K562 (cell line): ENCODE results near the gene KAZN. TPM values are rescaled to one million over a fixed set of nuclear protein-coding genes. Genes with fewer than 3 reads are reported as not detected.

Experiments used
- CBX3 ChIP-seq, 2 experiments: IDR thresholded peaks; 1 replicate in 1 of 2; 2 replicates in 1 of 2; pipeline ENCODE4 v1.6.1; 2012; ENCODE audit warnings: inconsistent platforms in 2 of 2, low read length in 2 of 2, borderline replicate concordance in 1 of 2, control low read depth in 1 of 2
- CHD2 ChIP-seq: IDR thresholded peaks from 2 replicates; pipeline ENCODE4 v1.6.1; 2011; ENCODE audit warnings: low read depth, low read length
- DIDO1 ChIP-seq: fragments of 450-650 bp; IDR thresholded peaks from 2 replicates; pipeline ENCODE4 v1.6.1; 2016; ENCODE audit warnings: low read depth, missing biosample characterization, missing genetic modification characterization
- ETV5 ChIP-seq: sonication (generic); formaldehyde crosslinking; IDR thresholded peaks from 2 replicates; pipeline ENCODE4 v1.4.0; 2020; ENCODE audit warnings: low read depth, mild to moderate bottlenecking, missing genetic modification reagents
- ETV6 ChIP-seq, 3 experiments: fragments of 150-350 bp in 1 of 3; sonication (generic) in 1 of 3; formaldehyde crosslinking in 1 of 3; IDR thresholded peaks; 2 replicates each; pipeline versions ENCODE4 v1.6.1 to v1.8.0; 2014 to 2022; ENCODE audit warnings: borderline replicate concordance in 2 of 3, low read depth in 2 of 3, antibody characterized with exemption in 1 of 3, low read length in 1 of 3, mild to moderate bottlenecking in 1 of 3, missing genetic modification reagents in 1 of 3
- ID3 ChIP-seq, 2 experiments: fragments of 250-450 bp in 1 of 2; fragments of 450-650 bp in 1 of 2; sonication (Bioruptor Pico) in 1 of 2; IDR thresholded peaks; 2 replicates each; pipeline versions ENCODE4 v1.6.1 to v1.8.0; 2016 to 2021; ENCODE audit warnings: mild to moderate bottlenecking in 2 of 2, moderate library complexity in 2 of 2, missing compliant biosample characterization in 1 of 2, missing genetic modification characterization in 1 of 2
- MTA1 ChIP-seq: fragments of 450-650 bp; IDR thresholded peaks from 2 replicates; pipeline ENCODE4 v1.6.1; 2017; ENCODE audit warnings: borderline replicate concordance
- MYC ChIP-seq, 2 experiments: fragments of 250-450 bp in 1 of 2; sonication (Bioruptor Pico) in 1 of 2; IDR thresholded peaks; 2 replicates each; pipeline versions ENCODE4 v1.5.1 to v1.6.1; 2012 to 2021; ENCODE audit warnings: low read depth in 2 of 2, borderline replicate concordance in 1 of 2, improper control_type of control experiment in 1 of 2, low read length in 1 of 2, mild to moderate bottlenecking in 1 of 2, moderate library complexity in 1 of 2
- PBX2 ChIP-seq, 2 experiments: IDR thresholded peaks in 1 of 2; conservative IDR thresholded peaks in 1 of 2; 2 replicates each; pipeline ENCODE4 v1.6.1; 2016; ENCODE audit warnings: low read depth in 2 of 2, mild to moderate bottlenecking in 1 of 2, missing compliant biosample characterization in 1 of 2, missing genetic modification characterization in 1 of 2, moderate library complexity in 1 of 2
- PHF21A ChIP-seq: fragments of 450-650 bp; IDR thresholded peaks from 2 replicates; pipeline ENCODE4 v1.6.1; 2017; ENCODE audit warnings: low read depth, borderline replicate concordance
- TFE3 ChIP-seq: fragments of 450-650 bp; formaldehyde crosslinking; IDR thresholded peaks from 2 replicates; pipeline ENCODE4 v1.4.0; 2020; ENCODE audit warnings: mild to moderate bottlenecking, mixed read lengths
- ZNF253 ChIP-seq: fragments of 250-450 bp; sonication (Bioruptor Pico); conservative IDR thresholded peaks from 2 replicates; pipeline ENCODE4 v1.6.1; 2021; ENCODE audit warnings: mild to moderate bottlenecking
- ZNF444 ChIP-seq: fragments of 250-450 bp; sonication (Bioruptor Pico); IDR thresholded peaks from 2 replicates; pipeline ENCODE4 v1.4.0; 2020; ENCODE audit warnings: mild to moderate bottlenecking, moderate library complexity
- ZSCAN32 ChIP-seq: fragments of 450-650 bp; formaldehyde crosslinking; IDR thresholded peaks from 2 replicates; pipeline ENCODE4 v1.4.0; 2020; ENCODE audit warnings: mild to moderate bottlenecking, moderate library complexity
- polyA plus RNA-seq, 8 experiments: library from polyadenylated mRNA; depleted of rRNA in 4 of 8; stranded (reverse) in 5 of 8; unstranded in 3 of 8; fragments of >200 nt; fragmentation: Nextera tagmentation in 2 of 8; fragmentation: Illumina TruSeq in 1 of 8; extraction: Ambion mirVana in 2 of 8; extraction: Trizol in 1 of 8; gene quantifications; 2 replicates each; pipeline versions ENCODE4 v1.2.1 to v1.2.3, GENCODE V29; 2011 to 2014; ENCODE audit warnings: inconsistent platforms in 1 of 8, missing spikeins in 1 of 8
- total RNA-seq, 7 experiments: library from RNA; depleted of rRNA in 6 of 7; stranded (reverse); fragments of >200 nt in 6 of 7; fragmentation: Illumina TruSeq in 2 of 7; extraction: Trizol in 2 of 7; gene quantifications; 2 replicates each; pipeline versions ENCODE4 v1.2.1 to v1.2.3, GENCODE V29; 2011 to 2021; ENCODE audit warnings: low replicate concordance in 1 of 7
- TF ChIP-seq, protein P1 (sequence below): fragments of 450-650 bp; IDR thresholded peaks from 2 replicates; pipeline ENCODE4 v1.6.1; 2017; ENCODE audit warnings: mild to moderate bottlenecking, moderate library complexity

The KAZN gene
- total and polyA plus RNA-seq, 9 of the 15 experiments (the other 6 are each of a cell fraction or from before 2014, with no cell fraction given): 2.1 to 21.6 (median 5.4) TPM

- TF ChIP-seq PBX2 (CRISPR knock-in tag; IDR thresholded peaks at IDR 0.05; ENCODE audit: low read depth): no peak
- TF ChIP-seq PBX2 (tag; conservative IDR thresholded peaks at IDR 0.05; ENCODE audit: low read depth): peak; percentile 58; the same call in 1 of the 2 replicates
- TF ChIP-seq ETV6 (IDR thresholded peaks at IDR 0.05; ENCODE audit: borderline replicate concordance in 1 of 2, low read depth in 2 of 2, low read length in 1 of 2): no peak
- 0 out of 2 replicates have a peak, but pooled peaks have one; percentile 72 for TF ChIP-seq ETV6 (CRISPR knock-in tag; IDR thresholded peaks at IDR 0.05; ENCODE audit: borderline replicate concordance)
- TF ChIP-seq MYC (IDR thresholded peaks at IDR 0.05; ENCODE audit: low read depth, low read length): peak; percentile 85
- no peak for TF ChIP-seq MYC (CRISPR knock-in tag; IDR thresholded peaks at IDR 0.05; ENCODE audit: borderline replicate concordance, low read depth)
- 0 out of 3 replicates have a peak, but pooled peaks of 1 of the 2 experiments have one; percentile 6 for TF ChIP-seq CBX3 (IDR thresholded peaks at IDR 0.05; ENCODE audit: borderline replicate concordance in 1 of 2, low read length in 2 of 2)
- TF ChIP-seq ETV5 (CRISPR knock-in tag): no peak
- TF ChIP-seq, protein P1, sequence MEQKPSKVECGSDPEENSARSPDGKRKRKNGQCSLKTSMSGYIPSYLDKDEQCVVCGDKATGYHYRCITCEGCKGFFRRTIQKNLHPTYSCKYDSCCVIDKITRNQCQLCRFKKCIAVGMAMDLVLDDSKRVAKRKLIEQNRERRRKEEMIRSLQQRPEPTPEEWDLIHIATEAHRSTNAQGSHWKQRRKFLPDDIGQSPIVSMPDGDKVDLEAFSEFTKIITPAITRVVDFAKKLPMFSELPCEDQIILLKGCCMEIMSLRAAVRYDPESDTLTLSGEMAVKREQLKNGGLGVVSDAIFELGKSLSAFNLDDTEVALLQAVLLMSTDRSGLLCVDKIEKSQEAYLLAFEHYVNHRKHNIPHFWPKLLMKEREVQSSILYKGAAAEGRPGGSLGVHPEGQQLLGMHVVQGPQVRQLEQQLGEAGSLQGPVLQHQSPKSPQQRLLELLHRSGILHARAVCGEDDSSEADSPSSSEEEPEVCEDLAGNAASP: no peak
- 0 out of 2 replicates have a peak, but pooled peaks have one; percentile 5 for TF ChIP-seq CHD2
- TF ChIP-seq ZNF253: 0 out of 2 replicates have a peak, but pooled peaks have one; percentile 12
- TF ChIP-seq MTA1: no peak
- TF ChIP-seq ID3 (CRISPR knock-in tag; IDR thresholded peaks at IDR 0.05): no peak
- peak; percentile 90 for TF ChIP-seq ID3 (tag; IDR thresholded peaks at IDR 0.05)
- TF ChIP-seq DIDO1 (tag): 0 out of 2 replicates have a peak, but pooled peaks have one; percentile 22
- TF ChIP-seq PHF21A: no peak
- no peak for TF ChIP-seq ZNF444
- TF ChIP-seq TFE3 (CRISPR knock-in tag): peak; percentile 93
- no peak for TF ChIP-seq ZSCAN32 (CRISPR knock-in tag)
Measured at GRCh38 chr1:14778898-14779865, 180.7 kb downstream of the KAZN start (continued).
